Amniotic epithelial cell (primary cell): Measurements from ENCODE around the gene SH3BGRL.
"Not testable (repeated sequence)": the region's sequence is repeated elsewhere in the genome, so short reads cannot be mapped to it uniquely, and the experiment has no call there.

Experiments used
- DNase-seq: peaks from one replicate; pipeline ENCODE4 v3.0.0-alpha.2; 2010; ENCODE audit warnings: low read depth

The SH3BGRL gene

DNA sequence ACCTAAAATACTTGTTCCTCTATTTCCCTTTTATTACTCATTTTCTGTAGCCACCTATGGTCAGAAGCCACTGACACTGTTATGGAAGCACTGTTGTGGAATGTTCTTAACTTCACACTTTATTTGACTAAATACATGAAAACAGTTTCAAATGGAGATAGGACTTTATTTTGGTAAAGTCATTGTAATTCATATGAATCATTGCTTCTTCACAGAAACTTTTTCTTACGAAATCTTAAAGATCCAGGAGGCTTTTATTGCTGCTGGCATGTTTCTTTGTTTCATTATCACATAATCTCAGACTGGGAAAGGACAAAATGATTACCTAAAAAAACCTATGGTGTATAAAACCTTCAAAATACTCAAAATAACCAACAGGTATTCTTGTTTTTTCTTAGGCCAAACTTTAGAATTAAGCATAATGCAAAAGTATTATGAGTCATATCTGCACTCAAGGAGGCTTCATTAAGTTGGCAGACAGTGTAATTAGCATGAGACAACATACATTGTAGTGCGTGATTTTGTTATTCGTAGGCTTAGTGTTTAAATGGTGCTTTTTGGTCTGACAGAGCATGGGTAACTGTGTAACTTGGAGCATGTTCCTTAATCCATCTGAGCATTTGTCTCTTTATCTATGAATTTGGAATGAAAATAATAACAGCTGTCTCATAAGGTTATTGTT lies 58.0 kb downstream of the SH3BGRL start:
- DNase-seq = peak; percentile 35

DNA sequence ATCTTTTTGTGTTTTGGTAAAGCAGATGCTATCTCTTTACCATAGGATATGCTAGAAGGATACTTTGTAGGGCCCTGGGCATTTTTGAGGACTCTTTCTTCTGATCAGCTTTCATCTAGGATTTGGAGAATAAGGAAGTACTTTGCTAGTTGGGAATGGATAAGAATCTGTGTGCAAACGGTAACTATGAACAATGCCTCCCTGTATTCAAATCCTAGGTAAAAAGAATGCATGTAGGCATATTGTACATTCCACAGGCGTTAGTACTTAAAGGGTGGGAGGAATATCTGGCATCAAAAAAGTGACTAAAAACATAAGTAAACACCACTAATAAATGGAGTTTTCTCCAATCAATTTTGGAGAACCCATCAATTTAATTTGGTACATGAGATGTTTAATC lies 59.7 kb downstream of the SH3BGRL start:
- peak; percentile 50 for DNase-seq

DNA sequence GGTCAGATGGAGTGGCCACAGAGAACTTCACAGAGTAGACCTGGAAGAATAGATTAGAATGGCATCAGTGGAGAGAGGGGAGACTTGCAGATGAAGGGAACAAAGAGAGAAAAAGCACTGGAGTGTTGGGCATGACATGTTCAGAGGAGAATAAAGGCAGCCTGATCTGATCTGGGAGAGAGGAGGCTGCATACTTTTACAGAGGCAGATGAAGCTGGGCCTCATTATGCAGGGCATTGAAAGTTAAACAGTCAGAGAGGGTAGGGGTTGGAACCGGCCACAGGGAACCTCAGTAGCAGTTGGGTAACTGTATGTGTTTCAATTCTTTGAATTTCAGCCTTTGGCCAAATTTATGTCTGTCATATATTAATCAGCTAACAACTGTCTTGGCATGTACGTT lies 61.2 kb downstream of the SH3BGRL start:
- DNase-seq = no peak

DNA sequence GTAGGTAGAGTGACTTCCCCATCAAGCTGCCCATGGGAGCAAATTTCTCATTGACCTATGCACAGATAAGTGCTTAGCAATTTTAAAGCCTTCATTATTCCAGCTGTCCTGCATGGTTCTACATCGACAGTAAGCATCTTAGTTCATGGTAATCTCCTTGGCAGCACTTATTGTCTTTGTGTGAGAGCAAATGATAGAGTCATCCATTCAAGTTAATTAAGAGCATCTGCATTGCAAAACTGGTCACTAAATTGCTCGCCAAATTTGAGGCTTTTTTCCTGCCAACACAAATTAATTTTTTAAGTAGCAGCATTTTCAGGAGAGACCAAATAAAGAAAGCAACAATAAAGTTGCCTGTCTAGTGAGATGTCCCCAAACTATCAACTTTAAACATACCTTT lies 76.7 kb downstream of the SH3BGRL start:
- DNase-seq = no peak

DNA sequence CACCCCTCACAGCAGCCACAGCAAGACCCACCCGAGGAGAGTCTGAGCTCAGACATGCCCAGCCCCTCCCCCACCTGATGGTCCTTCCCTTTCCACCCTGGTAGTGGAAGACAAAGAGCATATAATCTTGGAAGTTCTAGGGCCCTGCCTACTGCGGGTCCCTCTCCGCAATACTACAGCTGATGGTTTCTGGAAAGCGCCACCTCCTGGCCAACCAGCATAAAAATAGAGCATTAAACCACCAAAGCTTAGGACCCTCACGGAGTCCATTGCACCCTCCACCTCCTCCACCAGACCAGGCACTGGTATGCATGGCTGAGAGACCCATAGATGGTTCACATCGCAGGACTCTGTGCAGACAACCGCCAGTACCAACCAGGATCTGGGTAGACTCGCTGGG lies 78.2 kb downstream of the SH3BGRL start:
- peak; percentile 4 for DNase-seq

DNA sequence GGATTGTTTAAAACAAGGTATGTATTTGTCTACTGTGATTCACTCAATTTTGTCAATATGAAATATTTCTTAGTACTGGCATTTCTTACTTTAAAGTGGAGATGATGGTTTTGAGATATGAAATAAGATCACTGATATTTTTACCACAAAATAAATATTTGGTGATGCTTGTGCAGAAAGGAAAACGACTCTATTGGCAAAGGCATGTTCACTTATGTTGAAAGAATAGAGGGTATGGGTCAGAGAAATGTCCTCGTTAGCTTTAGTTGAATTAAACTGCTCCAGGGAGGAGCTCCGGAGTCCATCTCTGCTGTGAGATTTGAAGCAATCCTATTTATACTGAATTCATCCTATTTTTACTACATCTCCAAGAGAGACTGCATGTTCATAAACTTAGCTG lies 84.2 kb downstream of the SH3BGRL start:
- DNase-seq = no peak

DNA sequence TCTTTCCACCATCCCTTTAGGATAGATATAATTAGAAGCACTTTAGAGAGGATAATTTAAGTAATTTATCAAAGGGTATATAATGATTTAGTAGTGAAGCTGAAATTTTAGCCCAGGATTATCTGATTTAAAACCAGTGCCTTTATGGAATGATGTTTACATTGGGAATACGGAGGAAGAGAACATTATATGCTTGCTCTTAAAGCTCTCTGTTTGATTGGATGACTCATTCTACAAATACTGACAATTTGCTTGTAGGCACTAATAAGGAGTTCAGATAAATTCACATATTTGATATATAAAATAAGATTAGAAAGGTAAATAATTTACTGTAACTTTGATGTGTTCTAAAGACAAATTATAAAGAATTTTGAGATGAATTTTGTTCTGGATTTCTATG lies 84.7 kb downstream of the SH3BGRL start:
- no peak for DNase-seq

DNA sequence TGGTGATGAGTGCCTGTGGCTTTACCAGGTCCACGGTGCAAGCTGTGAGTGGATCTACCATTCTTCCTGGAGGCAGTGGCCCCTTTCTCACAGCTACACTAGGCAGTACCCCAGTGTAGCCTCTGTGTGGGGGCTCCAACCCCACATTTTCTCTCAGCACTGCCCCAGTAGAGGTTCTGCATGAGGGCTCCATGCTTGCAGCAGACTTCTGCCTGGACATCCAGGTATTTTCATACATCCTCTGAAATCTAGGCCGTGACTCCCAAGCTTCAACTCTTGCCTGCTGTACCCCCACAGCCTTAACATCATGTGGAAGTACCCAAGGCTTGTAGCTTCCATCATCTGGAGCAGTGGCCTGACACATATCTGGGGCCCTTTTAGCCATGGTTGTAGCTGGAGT lies 90.1 kb downstream of the SH3BGRL start:
- DNase-seq = no peak

DNA sequence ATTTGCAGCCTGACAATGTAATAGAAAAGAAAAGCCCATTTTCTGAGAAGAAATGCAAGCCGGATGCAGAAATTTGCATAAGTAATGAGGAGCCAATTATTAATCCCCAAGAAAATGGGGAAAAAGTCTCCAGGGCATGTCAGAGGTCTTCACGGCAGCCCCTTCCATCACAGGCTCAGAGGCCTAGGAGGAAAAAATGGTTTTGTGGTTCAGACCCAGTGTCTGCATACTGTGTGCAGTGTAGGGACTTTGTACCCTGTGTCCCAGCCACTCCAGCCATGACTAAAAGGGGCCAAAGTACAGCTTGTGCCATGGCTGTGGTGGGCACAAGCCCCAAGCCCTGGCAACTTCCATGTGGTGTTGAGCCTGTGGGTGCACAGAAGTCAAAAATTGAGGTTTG lies 92.2 kb downstream of the SH3BGRL start:
- DNase-seq = no peak

DNA sequence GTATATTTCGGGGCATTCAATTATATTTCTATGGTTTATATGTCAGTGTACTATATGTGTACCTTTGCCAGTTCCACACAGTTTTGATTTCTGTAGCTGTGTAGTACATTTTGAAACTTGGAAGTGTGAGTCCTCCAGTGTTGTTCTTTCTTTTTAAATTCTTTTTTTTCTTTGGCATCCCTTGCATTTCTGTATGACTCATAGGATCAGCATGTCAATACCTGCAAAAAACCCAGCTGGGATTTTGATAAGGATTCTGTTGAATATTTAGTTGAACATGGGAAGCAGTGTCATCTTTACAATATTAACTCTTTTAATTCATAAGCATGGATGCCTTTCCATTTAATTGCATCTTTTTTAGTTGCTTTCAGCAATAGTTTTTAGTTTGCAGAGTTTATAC lies 100.0 kb downstream of the SH3BGRL start:
- DNase-seq = peak; percentile 1

DNA sequence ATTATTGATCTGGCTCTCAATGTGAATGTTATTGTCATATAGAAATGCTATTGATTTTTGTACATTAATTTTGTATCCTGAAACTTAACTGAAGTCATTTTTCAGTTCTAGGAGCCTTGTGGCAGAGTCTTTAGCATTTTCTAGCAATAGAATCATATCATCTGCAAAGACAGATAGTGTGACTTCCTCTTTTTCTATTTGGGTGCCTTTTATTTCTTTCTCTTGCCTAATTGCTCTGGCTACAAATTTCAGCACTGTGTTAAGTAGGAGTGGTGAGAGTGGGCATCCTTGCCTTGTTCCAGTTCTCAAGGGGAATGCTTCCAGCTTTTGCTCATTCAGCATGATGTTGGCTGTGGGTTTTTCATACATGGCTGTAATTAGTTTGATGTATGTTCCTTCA lies 102.7 kb downstream of the SH3BGRL start:
- DNase-seq = no peak

DNA sequence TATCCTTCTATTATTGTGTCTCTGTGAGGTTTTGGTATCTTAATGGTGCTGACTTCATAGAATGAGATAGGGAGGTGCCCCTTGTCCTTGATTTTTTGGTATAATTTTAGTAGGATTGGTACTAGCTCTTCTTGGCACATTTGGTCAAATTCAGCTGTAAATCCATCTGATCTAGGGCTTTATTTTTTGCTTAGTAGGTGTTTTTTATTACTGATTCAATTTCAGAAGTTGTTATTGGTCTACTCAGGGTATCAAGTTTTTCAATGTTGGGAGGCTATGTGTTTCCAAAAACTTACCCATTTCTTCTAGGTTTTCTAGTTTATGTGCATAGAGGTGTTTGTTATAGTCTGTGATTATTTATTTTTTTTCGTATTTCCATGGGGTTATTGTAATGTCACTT lies 103.3 kb downstream of the SH3BGRL start:
- no peak for DNase-seq

DNA sequence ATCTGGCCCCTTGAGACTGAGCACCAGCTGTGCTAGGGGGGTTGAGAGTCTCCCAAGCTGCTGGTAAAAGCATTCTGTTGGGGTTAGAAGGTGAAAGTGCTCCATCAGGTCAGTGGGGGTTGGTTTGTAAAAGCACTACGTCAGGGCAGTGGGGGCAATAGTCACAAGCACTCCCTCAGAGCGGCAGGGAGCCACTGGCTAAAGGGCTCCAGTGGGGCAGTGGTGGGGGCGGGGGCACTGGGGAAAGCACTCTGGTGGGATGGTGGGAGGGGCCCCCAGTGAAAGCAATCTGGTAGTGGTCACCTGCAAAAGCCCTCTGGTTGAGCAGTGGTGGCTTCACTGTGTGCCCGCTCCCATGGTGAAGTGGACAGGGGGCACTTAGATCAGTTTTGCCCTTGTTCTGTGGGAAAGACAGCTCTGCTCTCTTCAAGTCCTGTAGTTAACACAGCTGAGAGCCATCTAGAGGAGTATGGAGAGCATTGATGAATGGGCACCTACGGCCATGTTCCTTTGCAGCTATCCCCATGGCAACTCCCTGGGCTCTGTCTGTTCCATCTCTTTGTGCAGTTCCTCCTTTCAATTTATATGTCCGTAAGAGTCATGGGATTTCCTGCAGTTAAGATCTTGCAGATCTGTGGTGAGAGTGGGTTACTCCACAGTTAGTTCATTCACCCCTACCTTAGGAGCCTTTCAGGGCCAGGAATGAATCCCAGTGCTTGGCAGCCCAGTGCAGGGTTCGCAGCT lies 106.4 kb downstream of the SH3BGRL start:
- no peak for DNase-seq

DNA sequence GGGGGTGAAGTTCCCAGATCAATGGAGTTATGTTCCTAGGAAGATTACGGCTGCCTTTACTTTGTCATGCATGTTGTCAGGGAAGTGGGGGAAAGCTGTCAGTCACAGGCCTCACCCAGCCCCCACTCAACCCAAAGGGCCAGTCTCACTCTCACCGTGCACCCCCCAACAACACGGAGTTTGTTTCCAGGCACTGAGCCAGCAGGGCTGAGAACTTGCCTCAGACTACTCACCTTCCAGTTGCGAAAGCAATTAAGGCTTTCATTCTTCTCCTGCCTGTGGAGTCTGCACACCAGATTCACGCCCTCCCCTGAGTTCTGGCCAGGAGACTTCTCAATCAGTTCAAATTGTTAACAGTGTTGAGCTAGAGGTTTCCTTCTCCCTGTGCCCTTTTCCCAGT lies 114.3 kb downstream of the SH3BGRL start:
- peak; percentile 33 for DNase-seq

DNA sequence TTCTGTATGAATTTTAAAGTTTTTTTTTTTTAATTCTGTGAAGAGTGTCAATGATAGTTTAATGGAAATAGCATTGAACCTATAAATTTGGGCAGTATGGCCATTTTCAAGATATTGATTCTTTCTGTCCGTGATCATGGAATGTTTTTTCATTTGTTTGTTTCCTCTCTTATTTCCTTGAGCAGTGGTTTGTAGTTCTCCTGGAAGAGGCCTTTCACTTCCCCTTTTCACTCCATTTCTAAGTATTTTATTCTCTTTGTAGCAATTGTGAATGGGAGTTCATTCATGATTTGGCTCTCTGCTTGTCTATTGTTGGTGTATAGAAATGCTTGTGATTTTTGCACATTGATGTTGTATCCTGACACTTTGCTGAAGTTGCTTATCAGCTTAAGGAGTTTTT lies 129.8 kb downstream of the SH3BGRL start:
- not testable (repeated sequence) for DNase-seq

DNA sequence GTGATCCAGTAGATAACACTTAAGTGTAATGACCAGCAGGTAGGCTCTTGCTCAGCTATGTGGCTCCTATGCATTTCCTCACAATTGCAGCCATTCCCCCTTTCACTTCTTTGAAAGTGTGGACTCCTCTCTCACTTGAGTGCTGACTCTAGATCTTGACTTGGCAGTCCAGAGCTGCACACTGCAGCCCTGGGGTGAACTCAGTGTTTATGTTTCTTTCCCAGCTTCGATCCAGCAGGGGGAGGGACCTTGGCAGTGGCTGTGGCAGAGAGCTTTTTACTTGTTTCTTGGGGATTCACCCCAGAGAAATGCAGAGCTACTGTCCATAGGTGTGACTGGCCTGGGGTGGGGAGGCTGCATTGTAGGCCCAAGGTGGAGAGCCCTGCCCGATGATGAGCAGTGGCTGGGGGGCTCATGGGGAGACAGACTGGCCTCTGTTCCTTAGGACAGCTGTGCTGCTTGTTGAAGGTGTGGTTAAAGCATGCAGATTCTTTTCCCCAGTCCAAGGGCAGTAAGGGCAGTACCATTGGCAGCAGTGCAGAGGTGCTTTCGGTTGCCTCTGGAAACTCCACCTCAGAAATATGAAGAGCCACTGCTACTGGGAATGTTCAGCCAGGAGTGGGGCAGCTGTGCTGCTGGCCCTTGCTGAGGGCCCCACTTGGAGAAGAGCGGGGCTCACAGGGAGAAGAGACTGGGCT lies 134.7 kb downstream of the SH3BGRL start:
- no peak for DNase-seq

DNA sequence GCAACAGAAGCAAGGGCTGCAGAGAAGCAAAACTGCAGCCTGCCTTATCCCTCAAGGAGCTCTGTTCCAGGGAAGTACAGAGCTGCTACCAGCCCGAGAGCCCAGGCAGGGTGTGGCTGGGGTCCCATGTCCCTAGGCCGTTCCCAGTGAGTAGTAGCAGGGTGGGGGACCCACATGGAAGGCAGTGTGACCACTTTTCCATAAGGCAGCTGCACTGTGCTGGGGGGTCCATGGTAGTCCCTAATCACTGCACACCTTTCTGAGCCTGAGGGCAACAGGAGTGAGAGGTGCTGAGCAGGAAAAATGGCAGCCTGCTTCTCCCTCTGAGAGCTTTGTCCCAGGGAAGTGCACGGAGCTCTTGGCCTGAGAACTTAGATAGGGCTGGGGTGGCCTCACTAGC lies 135.9 kb downstream of the SH3BGRL start:
- DNase-seq = no peak

DNA sequence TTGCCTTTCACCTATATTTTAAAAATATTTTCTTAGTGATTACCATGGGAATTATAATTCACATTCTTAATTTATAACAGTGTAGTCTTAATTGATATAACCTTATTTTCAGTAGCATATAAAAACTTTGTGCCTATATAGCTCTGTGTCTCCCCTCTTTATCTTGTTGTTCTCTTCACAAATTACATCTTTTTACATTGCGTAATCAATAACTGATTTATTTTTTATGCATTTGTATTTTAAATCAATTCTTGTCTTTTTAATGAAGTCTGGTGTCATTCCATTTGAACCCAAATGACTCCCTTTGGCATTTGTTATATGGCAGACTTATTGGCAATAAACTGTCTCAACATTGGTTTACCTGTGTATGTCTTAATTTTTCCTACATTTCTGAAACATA lies 137.0 kb downstream of the SH3BGRL start:
- no peak for DNase-seq

DNA sequence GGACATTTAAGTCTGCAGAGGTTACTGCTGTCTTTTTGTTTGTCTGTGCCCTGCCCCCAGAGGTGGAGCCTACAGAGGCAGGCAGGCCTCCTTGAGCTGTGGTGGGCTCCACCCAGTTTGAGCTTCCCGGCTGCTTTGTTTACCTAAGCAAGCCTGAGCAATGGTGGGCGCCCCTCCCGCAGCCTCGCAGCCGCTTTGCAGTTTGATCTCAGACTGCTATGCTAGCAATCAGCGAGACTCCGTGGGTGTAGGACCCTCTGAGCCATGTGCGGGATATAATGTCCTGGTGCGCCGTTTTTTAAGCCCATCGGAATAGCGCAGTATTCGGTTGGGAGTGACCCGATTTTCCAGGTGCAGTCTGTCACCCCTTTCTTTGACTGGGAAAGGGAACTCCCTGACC lies 143.4 kb downstream of the SH3BGRL start:
- DNase-seq = not testable (repeated sequence)
